Measurements from ENCODE around the gene CEP104.

CEP104 gene

DNA sequence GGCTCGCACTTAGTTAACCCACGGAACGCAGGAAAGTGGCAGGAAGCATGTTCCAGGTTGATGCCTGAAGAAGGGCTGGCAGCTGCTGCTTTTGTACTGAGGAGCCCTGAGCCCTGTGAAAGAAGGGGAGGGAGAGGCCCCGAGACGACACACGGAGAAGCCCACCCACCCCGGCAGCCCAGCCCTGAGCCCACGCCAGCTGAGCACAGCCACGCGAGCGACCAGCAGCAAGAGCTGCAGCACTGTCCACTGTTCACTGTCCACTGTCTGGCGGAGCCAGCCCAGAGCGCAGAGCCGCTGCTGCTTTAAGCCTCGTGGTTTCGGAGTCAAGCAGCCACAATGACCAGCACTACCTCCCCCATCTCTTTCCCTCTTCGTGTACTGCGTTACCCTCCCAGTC is 66.1 kb downstream of the CEP104 start:
- DNase-seq: no peak

- DNase-seq: no peak
Measured at GRCh38 chr1:3790500-3790923, 66.5 kb downstream of the CEP104 start.

DNA sequence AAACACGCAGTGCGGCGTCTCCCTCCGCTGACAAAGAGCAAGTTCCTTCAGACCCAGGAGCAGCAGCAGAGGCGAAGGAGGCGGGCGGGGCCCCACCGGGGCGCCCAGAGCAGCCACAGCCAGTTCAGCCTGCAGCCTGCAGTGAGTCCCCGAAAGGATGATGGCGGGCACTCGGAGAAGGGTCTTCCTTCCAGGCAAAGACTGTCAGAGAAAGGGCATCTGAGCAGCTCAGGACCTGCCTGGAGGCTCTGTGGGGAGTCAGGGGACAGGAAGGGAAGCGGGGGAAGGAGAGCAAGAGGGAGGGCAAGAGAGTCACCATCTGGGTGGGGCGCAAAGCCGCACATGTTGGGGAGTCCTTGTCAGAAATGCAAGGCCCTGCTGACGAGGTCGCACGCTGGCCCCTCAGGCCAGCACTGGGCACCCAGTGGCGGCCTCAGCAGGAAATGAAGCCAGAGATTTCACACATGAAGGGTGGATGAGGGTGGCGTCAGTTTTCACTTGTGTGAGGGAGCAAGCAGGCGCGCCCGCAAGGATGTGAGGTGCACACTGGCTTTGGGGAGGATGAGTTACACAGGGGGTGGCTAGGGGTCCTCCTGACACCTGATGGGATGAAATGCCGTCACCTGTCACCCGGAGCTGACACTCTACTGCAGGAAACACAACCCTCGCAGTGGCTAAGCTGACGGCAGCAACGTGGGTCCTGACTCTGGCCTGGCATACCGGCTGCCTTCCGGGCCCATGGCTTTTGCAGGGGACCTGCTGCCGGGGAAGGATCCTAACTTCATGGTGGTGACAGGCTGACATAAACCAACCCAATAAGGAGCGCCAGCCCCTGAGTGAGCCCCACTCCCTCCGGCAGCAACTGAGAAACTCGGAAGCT is 67.3 kb downstream of the CEP104 start:
- DNase-seq: no peak

DNA sequence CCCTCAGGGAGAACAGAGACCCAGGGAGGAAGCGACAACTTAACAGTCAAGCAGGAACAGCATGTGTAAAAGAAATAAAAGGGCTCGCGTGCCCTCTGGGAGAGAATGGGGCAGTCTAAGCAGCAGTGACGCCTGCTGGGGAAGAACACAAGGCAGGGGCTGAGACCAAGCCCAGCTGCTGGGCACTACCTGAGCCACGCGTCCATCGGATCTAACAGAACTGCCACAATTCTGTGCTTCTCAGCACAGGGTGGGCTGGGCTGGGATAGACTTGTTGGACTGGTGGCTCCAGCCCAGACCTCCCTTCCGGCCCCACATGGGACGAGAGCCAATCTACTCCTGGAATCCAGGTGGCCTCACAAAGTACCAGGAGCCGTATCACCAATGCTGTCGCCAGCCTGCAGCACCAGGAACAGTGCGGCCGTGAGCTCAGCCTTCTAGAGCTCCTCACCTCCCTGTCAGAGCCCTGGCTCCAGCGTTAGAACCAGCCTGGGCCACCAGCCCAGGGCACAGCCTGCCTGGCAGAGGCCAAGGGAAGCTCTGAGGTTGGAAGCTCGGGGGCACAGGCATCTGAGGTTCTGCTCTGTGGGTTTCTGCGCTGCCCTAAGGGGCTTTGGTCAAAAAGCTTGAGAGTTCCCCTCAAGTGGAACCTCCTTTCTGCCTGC is 68.1 kb downstream of the CEP104 start:
- no peak for DNase-seq

GRCh38 chr1:3787745-3788605 is 69.0 kb downstream of the CEP104 start:
- no peak for DNase-seq

DNA sequence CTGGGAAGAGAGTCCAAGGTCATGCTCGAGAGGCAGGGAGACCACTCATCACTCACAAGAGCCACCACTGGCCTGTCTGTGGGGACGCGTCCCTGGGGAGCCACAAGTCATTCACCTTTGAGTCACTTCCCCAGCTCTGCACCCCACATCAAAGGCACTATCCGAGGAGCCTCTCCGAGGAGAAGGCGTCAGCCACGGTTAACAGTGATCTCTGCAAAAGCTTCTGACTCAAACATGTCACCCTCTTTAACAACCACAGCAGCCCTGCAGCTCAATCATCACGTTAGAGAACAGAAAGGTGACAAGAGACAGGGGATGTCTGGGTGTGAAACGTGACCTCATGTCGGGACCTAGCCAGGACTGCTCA is 69.7 kb downstream of the CEP104 start:
- DNase-seq: peak; percentile 39

DNA sequence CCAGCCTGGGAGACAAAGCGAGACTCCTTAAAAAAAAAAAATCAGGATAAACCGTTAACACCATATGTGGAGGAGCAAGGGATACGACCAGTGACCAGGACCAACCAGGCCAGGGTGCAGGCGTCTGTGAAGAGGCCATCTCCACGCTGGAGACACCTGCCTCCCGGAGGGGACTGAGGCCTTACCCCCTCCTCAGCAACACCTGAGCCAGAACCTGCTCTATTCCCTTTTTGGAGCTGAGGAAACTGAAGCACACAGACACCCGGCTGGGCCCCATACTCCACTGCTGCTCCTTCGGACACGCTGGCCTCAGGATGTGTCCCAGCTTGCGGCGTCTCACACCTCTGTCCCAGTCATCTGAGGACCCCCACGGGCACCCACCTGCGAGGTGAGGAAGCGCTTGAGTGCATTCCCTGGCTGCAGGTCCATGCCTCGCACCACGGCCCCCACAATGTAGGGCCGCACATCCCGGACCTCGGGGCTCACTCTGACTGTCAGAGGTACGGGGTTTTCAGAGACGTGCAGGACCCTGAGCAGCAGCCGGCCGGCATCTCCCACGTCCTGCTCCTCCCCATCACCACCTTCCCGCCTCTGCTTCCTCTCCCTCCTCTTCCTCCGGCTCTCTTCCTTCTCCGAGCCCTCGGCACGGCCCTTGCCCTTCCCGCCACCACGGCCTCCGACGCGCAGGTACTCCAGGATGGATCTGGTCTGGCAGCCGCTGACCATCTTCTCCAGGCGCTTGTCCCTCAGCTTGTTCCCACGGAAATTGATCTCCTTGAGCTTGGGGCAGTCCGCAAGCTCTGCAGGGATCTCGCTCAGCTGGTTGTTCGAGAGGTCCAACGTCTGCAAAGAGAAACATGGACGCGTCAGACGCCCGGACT is 70.3 kb downstream of the CEP104 start:
- DNase-seq: no peak

GRCh38 chr1:3785456-3786157 is 71.4 kb downstream of the CEP104 start:
- DNase-seq: no peak

- no peak for DNase-seq
Measured at GRCh38 chr1:3785045-3785444, 72.0 kb downstream of the CEP104 start.

DNA sequence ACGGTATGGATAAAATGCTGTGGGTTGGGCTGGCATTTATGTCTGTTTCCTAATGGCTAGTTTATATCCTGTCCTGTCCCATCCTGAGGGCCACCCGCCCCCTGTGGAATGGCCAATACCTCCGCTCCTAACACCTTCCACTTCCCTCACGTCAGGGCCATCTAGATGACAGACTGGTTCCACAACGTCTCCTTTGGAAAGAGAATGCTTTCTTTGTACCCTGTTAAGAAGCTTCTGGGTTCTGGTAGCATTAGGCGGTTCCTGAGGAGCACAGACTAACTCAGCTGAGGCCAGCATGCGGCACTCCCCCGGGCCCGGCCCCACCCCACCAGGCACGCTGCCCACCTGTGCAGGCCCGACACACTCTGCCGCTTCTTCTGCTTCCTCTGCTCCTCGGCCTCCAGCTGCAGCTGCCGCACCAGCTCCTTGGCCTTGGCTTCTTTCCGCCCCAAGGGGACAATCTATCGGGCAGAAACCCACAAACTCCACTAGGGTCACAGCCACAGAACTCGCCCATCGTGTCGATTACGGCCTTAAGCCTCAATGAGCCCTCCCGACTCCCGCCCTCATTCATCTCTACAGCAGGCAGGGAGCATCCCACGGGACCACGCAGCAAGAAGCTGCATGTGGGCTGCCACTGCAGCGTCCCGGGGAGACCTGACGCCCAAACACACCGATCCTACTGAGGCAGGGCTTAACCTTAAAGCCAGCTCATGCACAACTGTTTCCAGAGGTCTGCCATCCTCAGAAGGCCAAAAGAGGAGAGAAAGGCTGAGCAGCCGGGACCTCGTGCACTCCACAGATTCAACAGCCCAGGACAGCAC is 73.1 kb downstream of the CEP104 start:
- DNase-seq: no peak

GRCh38 chr1:3780901-3781300 is 76.1 kb downstream of the CEP104 start:
- DNase-seq: no peak

DNA sequence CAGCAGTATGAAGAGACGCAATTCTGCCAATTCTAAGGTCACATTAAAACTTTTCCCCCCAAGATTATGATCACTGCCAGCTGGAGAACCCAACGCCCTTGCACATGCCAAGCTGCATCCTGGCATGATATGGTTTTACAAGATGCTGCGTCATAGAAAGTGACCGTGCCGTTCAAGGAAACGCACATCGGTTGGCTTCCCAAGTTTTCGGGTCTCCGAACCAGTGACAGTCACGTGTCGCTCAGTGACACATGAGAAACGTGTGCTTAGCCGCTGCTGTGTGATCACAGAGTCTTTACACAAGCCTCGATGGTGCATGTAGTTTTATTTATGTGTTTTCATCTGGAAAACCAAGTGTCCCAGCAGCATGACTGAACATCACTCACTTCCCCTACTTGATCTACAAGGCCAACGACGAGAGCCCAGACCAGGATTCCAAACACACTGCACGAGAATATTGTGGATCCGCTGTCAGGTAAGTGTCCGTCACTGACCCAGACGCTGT is 77.0 kb downstream of the CEP104 start:
- no peak for DNase-seq

GRCh38 chr1:3779265-3779911 is 77.6 kb downstream of the CEP104 start:
- no peak for DNase-seq

- DNase-seq: no peak
Measured at GRCh38 chr1:3778590-3779264, 78.3 kb downstream of the CEP104 start.

DNA sequence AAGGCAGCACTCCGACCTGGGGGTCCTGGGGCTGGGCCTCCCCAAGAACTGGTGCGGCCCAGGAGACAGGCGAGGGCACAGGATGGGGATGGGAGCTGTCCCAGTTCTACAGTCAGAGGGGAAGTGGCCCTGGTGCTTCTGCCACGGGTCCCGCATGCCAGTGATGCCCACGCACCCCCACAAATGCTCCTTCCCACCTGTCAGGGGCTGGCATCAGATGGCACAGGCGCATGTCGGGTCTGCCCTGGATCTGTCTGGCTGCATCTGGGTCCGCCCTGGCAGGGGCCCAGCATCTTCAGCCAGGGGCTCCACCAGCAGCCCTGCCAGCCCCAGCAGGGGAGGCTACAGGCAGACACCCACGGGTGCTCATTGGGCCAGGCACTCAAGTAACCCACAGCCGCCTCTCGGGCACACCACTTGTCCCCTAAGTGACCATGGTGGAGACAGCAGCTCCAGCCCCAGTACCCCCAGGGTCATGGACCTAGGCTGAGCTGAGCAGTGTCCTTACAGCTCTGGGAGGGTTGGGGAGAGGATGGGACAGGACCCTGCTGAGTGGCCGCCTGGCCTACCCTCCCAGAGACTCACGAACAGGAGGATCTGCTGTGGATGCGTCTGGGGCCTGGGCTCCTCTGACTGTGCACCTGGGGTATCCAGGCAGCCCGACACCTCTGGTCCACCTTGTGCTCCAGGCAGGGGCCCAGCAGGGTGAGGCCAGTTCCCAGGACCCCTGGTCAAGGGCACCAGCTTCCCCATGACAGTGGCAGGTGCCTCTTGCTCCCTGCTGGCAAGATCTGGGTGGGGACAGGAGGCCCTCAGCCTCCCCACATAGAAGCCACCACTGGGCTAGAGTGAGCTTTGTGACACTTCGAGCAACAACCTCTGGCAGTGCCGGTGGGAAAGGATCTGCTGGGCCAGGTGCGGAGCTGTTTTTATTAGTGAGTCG is 79.1 kb downstream of the CEP104 start:
- DNase-seq: no peak

DNA sequence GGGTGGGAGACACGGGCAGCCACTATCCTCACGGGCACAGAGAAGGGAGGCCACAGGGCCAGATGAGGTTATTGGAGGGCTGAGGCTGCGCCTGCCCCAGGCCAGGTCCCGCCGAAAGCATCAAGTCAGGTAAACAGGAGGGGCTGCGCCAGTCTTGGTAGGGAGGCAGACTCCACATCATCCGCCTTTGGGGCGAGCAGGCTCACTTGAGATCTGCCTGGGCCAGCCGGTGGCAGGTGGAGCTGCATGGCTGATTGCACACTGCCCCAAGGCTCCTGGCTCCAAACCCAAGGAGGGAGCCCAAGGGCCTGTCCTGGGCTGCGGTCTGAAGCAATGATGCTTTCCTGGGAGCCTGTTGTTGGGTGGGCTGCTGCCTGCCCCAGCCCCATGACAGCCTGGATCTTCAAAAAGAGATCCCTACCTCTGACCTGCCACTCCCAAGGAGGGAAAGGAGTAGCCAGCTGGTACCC is 79.9 kb downstream of the CEP104 start:
- no peak for DNase-seq

DNA sequence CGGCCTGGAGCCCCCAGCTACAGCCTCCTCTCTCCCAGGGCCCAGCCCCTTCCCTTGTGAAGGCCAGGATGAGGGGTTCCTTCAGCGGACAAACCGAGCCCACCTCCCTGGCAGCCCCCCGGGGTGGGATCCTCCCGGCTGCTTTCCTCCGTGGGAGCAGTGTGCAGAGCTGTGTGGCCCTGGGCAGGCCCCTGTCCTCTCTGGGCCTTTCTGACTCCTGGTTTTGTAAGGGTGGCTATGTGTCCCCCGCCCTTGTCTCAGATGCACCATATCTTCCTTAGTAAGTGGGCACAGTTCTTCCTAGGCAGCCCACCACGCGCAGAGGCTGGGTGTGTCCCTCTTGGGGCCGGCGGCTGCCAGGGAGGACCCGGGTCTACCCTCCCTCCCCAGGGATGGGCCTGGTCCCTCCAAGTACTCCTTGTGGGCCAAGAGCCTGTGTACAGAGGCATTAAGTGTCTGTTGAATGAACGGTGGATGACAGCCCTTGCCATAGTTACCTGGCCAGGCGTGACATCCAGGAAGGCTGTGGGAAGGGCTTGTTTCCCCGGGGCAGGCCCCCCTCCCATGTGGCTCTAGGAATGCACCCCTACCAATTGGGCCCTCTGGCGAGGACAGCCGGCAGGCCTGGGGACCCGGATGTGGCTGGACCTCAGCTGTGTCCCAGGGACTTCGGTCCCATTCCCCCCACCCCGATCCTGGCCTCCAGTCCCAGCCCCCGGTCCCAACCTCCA is 80.6 kb downstream of the CEP104 start:
- DNase-seq: no peak
